ENCODE data around the gene OSGEP.

The OSGEP gene

DNA sequence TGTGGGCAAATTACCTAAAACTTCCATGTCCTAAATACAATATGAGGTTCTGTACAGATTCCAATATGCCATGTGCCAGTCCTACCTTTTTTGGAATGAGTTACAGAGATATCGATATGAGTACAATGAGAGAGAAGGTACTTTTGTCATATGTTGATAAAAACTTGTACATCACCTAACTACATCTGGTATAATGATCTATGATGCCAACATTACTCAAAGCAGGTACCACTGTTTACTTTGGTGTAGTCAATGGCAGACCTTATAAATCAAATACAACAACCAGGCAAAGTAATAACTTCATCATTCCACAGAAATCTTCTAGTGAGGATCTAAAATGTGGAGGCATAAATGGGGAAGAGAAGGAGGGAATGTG, 54.0 kb downstream of the OSGEP start:
- no peak for DNase-seq (ENCODE audit: low read depth in 2 of 2, low spot score in 1 of 2)

DNA sequence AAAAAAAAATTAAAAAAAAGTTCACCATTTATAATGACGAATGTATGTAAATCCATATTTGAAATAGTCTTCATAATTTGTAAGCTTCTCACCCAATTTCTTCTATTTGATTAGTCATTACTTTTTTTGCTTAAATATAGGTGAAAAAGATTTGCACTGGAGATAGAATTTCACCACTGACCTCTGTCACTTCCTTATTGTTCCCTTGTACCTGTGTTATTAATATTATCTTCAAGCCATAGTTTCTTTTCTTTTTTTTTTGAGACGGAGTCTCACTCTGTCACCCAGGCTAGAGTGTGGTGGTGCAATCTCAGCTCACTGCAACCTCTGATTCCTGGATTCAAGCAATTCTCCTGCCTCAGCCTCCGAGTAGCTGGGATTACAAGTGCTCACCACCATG, 57.1 kb downstream of the OSGEP start:
- DNase-seq (ENCODE audit: low read depth in 2 of 2, low spot score in 1 of 2), result no peak

All from stimulated activated CD8-positive, alpha-beta memory T cell treated with anti-CD3 and anti-CD28 coated beads, Interleukin-4, amount 100 ng/mL, for 4 hours (primary cell).